Vagina (tissue), 2 donors: ENCODE data around the gene NME3. TPM values are rescaled to one million over a fixed set of nuclear protein-coding genes. Genes with fewer than 3 reads are reported as not detected.

ENCODE experiments used
- DNase-seq, 2 donors: peaks; one replicate each; pipeline ENCODE4 v3.0.0-alpha.2; 2017; ENCODE audit errors: extremely low spot score in 2 of 2
- H3K27ac ChIP-seq: fragments of 200-600 bp; sonication (generic); one replicate; pipeline ENCODE4 v1.5.1; 2019
- H3K27me3 ChIP-seq: fragments of 200-600 bp; sonication (generic); one replicate; pipeline ENCODE4 v1.5.1; 2019
- H3K36me3 ChIP-seq, 2 donors: fragments of 200-600 bp; sonication (generic); one replicate each; pipeline ENCODE4 v1.5.1; 2017 to 2019
- H3K4me1 ChIP-seq: fragments of 200-600 bp; sonication (generic); one replicate; pipeline ENCODE4 v1.5.1; 2019
- H3K4me3 ChIP-seq, 2 donors: fragments of 200-600 bp; sonication (generic); 1 replicate in 1 of 2; 2 replicates in 1 of 2; pipeline ENCODE4 v1.5.1; 2016 to 2019
- H3K9me3 ChIP-seq: fragments of 200-600 bp; sonication (generic); one replicate; pipeline ENCODE4 v1.5.1; 2019
- CTCF ChIP-seq, 3 experiments: fragments of 450-650 bp in 2 of 3; fragments of 200-600 bp in 1 of 3; sonication (generic) in 1 of 3; IDR thresholded peaks; one replicate each; pipeline ENCODE4 v1.5.1; 2017 to 2019; ENCODE audit warnings: antibody characterized with exemption in 3 of 3, mild to moderate bottlenecking in 2 of 3, moderate library complexity in 2 of 3
- POLR2A ChIP-seq, 2 donors: fragments of 450-650 bp; IDR thresholded peaks; one replicate each; pipeline ENCODE4 v1.6.1; 2017; ENCODE audit warnings: antibody characterized with exemption in 2 of 2, mild to moderate bottlenecking in 2 of 2, moderate library complexity in 2 of 2
- POLR2AphosphoS5 ChIP-seq, 2 donors: sonication (generic); formaldehyde crosslinking; IDR thresholded peaks; one replicate each; pipeline ENCODE4 v1.9.0; 2017; ENCODE audit warnings: antibody characterized with exemption in 2 of 2, mild to moderate bottlenecking in 2 of 2, low read depth in 1 of 2; ENCODE audit not compliant: insufficient read depth in 1 of 2
- intact Hi-C: fragments of 100-400 bp; cut with DNase I; formaldehyde crosslinking; loops from one replicate; pipeline ENCODE4 v1.15.1; 2023
- total RNA-seq: library from RNA; depleted of rRNA; stranded (reverse); fragments of >200 nt; gene quantifications from one replicate; pipeline ENCODE4 v1.2.3, GENCODE V29; 2016

Gene NME3
- total RNA-seq, 1 donor from 2014 or later: 96.0 TPM

DNA sequence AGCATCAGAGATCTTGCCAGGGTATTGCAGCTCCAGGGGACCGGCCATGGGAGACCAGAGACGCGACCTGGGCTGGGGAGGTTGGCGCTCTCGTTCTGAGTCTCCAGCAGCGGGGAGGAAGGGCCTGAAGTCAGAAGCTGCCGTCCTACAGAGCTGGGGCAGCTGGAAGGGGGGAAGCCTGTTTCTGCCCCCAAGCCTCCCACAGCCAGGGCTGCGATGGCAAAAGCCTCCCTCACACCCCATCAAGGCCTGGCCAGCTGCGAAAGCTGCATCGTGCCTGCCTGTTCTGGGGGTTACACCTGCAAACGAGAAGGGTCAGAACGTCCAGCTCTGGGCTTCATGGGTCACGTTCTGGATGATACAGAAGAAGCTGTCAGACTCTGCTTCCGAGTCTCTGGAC, 39.3 kb downstream of the NME3 start:
- H3K27ac ChIP-seq: no peak overlapping the region
- H3K9me3 ChIP-seq: no peaks in the 10 kb centered on the region
- H3K27me3 ChIP-seq: no peaks in the 10 kb centered on the region
- H3K4me1 ChIP-seq: no peaks in the 10 kb centered on the region
- no peak overlapping the region for H3K4me3 ChIP-seq
- H3K36me3 ChIP-seq: peaks cover 0 to 51% of the 10 kb centered on the region in 2 donors
- no peak for DNase-seq
- intact Hi-C loops: no loop called here
- TF ChIP-seq CTCF (IDR thresholded peaks at IDR 0.05) (no peak), POLR2AphosphoS5 (IDR thresholded peaks at IDR 0.05; ENCODE audit: insufficient read depth in 1 of 2, low read depth in 1 of 2) (no peak), POLR2A (IDR thresholded peaks at IDR 0.05) (no peak)

- H3K4me1 ChIP-seq: no peaks in the 10 kb centered on the region
- no peak for DNase-seq
- H3K4me3 ChIP-seq: no peak overlapping the region
- intact Hi-C loops: no loop called here
- no peak overlapping the region for H3K27ac ChIP-seq
- TF ChIP-seq POLR2AphosphoS5 (IDR thresholded peaks at IDR 0.05; ENCODE audit: insufficient read depth in 1 of 2, low read depth in 1 of 2): no peak
- TF ChIP-seq CTCF (IDR thresholded peaks at IDR 0.05): no peak
- no peak for TF ChIP-seq POLR2A (IDR thresholded peaks at IDR 0.05)
- H3K27me3 ChIP-seq: no peaks in the 10 kb centered on the region
- no peaks in the 10 kb centered on the region for H3K9me3 ChIP-seq
- peaks cover 0 to 53% of the 10 kb centered on the region in 2 donors for H3K36me3 ChIP-seq
Measured at GRCh38 chr16:1731603-1732002, 39.7 kb downstream of the NME3 start.

GRCh38 chr16:1731073-1731472, 40.3 kb downstream of the NME3 start:
- DNase-seq: no peak
- Histone ChIP-seq H3K9me3 (no peaks in the 10 kb centered on the region), H3K27ac (no peak overlapping the region), H3K27me3 (no peaks in the 10 kb centered on the region), H3K4me1 (no peaks in the 10 kb centered on the region), H3K4me3 (no peak overlapping the region), H3K36me3 (peaks cover 0 to 58% of the 10 kb centered on the region in 2 donors)
- no peak for TF ChIP-seq POLR2A (IDR thresholded peaks at IDR 0.05)
- no peak for TF ChIP-seq POLR2AphosphoS5 (IDR thresholded peaks at IDR 0.05; ENCODE audit: insufficient read depth in 1 of 2, low read depth in 1 of 2)
- TF ChIP-seq CTCF (IDR thresholded peaks at IDR 0.05): no peak
- intact Hi-C loops: no loop called here

GRCh38 chr16:1729445-1729844, 41.9 kb downstream of the NME3 start:
- Histone ChIP-seq H3K27me3 (no peaks in the 10 kb centered on the region), H3K4me3 (no peak overlapping the region), H3K9me3 (no peaks in the 10 kb centered on the region), H3K4me1 (no peaks in the 10 kb centered on the region), H3K27ac (no peak overlapping the region), H3K36me3 (peaks cover 0 to 61% of the 10 kb centered on the region in 2 donors)
- intact Hi-C loops: no loop called here
- TF ChIP-seq CTCF (IDR thresholded peaks at IDR 0.05): no peak
- TF ChIP-seq POLR2AphosphoS5 (IDR thresholded peaks at IDR 0.05; ENCODE audit: insufficient read depth in 1 of 2, low read depth in 1 of 2): no peak
- TF ChIP-seq POLR2A (IDR thresholded peaks at IDR 0.05): no peak
- DNase-seq: no peak

GRCh38 chr16:1729026-1729425, 42.3 kb downstream of the NME3 start:
- H3K27ac ChIP-seq: no peak overlapping the region
- H3K27me3 ChIP-seq: no peaks in the 10 kb centered on the region
- no peaks in the 10 kb centered on the region for H3K9me3 ChIP-seq
- no peak for DNase-seq
- TF ChIP-seq POLR2A (IDR thresholded peaks at IDR 0.05) (no peak), POLR2AphosphoS5 (IDR thresholded peaks at IDR 0.05; ENCODE audit: insufficient read depth in 1 of 2, low read depth in 1 of 2) (no peak), CTCF (IDR thresholded peaks at IDR 0.05) (no peak)
- intact Hi-C loops: no loop called here
- H3K4me1 ChIP-seq: peaks cover 4% of the 10 kb centered on the region
- H3K36me3 ChIP-seq: peaks cover 0 to 59% of the 10 kb centered on the region in 2 donors
- H3K4me3 ChIP-seq: no peak overlapping the region
